Left lobe of liver (tissue), 2 donors: Measurements from ENCODE around the gene SYCP2. TPM values are rescaled to one million over a fixed set of nuclear protein-coding genes. Genes with fewer than 3 reads are reported as not detected.
A peak's percentile ranks its signal among the peaks of the same experiment; 100 is the strongest.

ENCODE experiments used
- ATAC-seq: fragments of 200-7000 bp; cut with Tn5 transposase; one replicate; pipeline ENCODE4 v1.9.1; 2020; ENCODE audit warnings: mild to moderate bottlenecking, moderate library complexity
- DNase-seq: peaks from one replicate; pipeline ENCODE4 v3.0.0-alpha.2; 2020; ENCODE audit warnings: low spot score
- total RNA-seq: library from RNA; stranded (reverse); gene quantifications from one replicate; pipeline ENCODE4 v1.2.1, GENCODE V29; 2021
- donor health status: DM: no; HTN: no; CAD: no; lungs with moderate emphysema.
- donor health status: DM: no; HTN: yes; CAD: no.

SYCP2 gene
- total RNA-seq, 1 donor from 2014 or later = 0.35 TPM

DNA sequence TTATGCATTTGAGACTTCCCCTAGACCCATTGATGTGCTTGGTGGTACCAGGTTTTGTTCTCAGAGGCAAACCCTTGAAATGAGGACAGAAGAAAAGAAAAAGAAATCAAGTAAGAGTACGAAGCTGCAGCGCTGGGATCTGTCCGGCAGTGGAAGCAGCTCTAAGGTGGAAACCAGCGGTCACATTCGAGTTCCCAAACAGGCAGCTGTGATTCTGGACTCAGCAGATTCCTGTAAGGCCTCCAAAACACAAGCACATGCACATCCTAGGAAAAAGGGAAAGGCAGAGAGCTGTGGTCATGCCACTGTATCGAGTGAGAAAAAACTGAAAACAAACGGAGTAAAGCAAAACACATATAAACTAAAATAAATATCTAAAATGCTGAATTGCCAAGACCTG lies 11.3 kb upstream of the SYCP2 start:
- no peak for DNase-seq
- no peak for ATAC-seq

DNA sequence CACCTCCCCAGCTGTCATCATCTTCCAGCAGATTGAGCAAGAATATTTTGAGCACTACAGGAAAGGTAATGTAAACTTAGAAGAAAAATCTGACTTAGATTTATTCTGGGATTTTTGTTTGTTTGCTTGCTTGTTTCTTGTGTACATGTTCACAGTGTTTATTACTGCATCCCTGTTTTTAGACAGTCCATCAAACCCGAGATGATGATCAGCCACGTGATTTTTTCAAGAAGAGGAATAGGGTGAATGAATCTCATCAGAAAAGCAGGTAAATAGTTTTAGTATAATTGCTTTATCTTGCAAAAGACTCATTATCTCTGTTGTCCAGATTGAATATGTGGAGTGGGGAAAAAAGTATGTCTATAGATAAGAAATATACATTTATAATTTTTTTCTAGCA lies 8.8 kb upstream of the SYCP2 start:
- DNase-seq = no peak
- no peak for ATAC-seq

GRCh38 chr20:59940956-59941294 lies 7.5 kb upstream of the SYCP2 start:
- ATAC-seq = no peak

GRCh38 chr20:59940129-59940955 lies 6.9 kb upstream of the SYCP2 start, which contains the start of the genes FAM217B and PPP1R3D:
FAM217B (plus strand) TSS chr20:59940389; CDS start chr20:59943944, 3,555 bp downstream.
PPP1R3D (minus strand) TSS chr20:59940305; CDS start chr20:59939931, 374 bp downstream.
- peak; percentile 97 for ATAC-seq
- DNase-seq = peak; percentile 92

More at GRCh38 chr20:59940956-59941294, 7.5 kb upstream of the SYCP2 start:
- no peak for DNase-seq

DNA sequence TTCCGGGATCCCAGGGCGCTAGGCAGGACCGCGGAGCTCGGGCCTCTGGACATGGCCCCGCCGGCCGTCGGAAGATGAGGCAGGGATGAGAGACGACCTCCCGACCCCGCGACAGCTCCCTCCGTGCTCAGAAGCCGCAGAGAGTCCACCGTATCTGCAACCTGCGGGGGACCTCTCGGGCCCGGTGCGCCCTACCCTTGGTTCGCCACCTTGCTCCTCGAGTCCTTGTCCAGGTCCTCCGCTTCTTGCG lies 6.4 kb upstream of the SYCP2 start:
- DNase-seq (peak; percentile 55), ATAC-seq (peak; percentile 7)

DNA sequence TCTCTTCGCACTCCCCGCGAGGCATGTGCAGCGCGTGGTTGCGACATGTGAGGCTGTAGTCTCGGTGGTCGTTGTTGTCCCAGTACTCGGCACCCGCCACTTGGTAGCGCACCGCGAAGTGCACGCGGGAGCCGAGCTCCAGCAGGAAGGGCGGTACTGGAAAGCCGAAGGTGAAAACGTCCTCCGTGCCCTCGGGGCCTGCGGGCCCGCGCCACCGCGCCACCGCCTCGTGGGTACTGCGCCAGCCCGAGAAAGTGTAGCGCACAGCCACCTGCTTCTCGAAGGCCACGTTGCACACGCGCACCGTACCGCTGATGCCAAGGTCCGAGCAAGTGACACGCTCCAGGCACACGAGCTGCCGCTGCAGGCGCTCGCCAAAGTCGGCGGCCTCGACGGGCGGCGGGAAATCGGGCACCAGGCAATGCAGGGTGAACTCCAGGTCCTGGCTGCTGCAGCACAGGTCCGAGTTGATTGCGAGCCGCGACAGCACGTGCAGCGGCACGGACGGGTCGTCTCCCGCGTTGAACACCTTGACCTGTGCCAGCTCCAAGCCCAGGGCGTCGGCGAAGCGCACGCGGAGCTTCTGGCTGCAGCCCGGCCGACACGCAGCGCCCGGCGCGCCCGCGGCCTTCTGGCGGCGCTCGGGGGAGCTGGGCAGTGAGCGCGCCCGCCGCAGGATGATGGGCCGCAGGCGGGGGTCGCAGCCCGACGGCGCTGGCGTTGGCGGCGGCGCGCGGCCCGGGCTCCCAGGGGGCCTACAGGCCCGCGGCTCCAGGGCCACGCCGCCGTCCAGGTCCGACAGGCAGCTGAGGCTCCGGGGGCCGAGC lies 5.8 kb upstream of the SYCP2 start:
- ATAC-seq = no peak
- DNase-seq = no peak

DNA sequence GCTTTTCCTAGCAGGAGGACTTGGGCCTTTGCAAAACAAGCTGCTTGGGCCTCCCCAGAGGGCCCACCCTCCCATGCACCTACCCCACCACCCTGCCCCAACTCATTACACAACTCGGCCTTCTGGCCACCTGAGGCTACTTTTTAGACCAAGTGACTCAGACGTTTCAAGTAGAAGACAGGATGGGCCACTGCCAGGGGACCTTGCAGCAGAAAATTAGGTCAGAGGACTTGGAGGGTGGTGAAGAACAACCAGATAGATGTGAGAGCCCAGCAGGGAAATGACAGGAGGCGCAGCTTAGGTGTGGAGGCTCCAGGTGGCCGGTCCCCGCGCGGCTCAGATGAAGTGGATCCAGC lies 5.2 kb upstream of the SYCP2 start:
- no peak for ATAC-seq
- no peak for DNase-seq

GRCh38 chr20:59938221-59938620 lies 4.8 kb upstream of the SYCP2 start:
- no peak for ATAC-seq
- no peak for DNase-seq

DNA sequence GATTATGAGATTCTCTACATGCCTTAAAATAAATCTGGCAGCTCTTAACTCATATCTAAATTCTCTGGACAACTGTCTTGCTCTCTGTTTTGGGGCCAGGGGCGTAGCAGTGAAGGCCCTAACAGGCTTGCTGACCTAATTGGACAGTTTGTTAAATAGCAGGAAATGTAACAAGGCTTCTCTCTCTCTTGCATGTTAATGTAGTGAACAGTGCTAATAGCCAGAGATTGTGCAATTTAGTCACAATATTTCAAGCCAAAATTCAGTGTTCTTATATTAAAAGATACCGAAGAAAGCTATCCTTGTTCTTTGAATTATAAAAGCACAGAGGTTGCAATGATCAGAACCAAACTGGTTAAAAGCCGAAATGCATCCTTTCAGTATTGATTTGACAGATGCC lies 3.7 kb upstream of the SYCP2 start:
- no peak for DNase-seq
- ATAC-seq = no peak

DNA sequence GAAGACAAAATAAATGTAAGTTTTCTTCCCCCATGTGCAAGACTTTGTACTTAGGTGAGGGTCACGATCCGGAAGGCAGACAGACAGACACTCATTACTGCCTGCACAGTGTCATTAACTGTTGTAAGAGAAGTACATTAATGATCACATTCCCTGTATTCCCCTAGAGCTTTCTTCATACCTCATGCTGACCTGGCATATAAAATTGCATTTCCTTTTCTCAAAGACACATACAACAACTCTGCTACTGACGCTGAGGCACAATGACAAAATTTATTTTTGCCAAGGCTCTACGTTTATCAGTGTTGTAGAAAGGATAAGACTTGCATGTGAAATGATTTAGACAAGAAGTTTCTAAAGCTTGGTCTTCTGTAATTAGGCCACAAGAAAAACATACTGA lies 3.0 kb upstream of the SYCP2 start:
- DNase-seq = no peak
- no peak for ATAC-seq

- DNase-seq = no peak
- ATAC-seq = no peak
These were observed 2.2 kb upstream of the SYCP2 start for GRCh38 chr20:59935457-59936185.

- ATAC-seq (peak; percentile 91), DNase-seq (peak; percentile 64)
These were observed 580 bp upstream of the SYCP2 start for GRCh38 chr20:59933849-59934585.

DNA sequence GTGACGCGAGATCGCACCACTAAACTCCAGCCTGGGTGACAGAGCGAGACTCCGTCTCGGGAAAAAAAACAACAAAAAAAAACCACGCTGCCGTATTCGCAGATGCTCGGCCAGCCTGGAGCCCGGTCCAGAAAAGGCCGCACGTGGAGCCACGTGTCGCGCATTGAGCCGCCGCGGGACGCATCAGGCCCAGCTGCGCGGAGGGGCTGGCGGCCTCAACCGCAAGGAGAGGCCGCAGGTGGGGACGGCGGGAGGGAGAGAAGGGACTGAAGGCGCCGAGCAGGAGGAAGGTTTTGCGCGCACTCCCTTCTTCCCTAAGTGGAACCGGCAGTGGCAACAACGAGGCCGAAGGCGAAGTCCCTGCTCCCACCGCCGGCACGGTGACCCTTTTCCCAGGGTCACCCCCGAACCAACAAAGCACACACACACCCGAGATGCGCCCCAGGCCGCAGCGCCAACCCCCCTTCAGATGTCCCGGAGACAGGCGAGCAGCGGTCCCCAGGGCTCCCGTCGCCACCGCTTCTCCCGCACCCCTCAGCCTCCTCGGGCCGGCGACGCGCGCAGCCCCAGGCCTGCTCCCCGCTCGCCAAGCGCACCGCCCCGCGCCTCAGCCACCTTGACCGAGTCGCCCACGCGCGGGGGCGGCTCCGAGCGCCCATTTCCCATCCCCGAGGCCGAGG lies 681 bp downstream of the SYCP2 start:
- no peak for ATAC-seq
- no peak for DNase-seq

- no peak for ATAC-seq
- no peak for DNase-seq
These were observed 1.7 kb downstream of the SYCP2 start for GRCh38 chr20:59931511-59932312.

- DNase-seq (no peak), ATAC-seq (no peak)
These were observed 7.5 kb downstream of the SYCP2 start for GRCh38 chr20:59925899-59926298.

GRCh38 chr20:59925359-59925758 lies 8.1 kb downstream of the SYCP2 start:
- ATAC-seq (no peak), DNase-seq (no peak)

DNA sequence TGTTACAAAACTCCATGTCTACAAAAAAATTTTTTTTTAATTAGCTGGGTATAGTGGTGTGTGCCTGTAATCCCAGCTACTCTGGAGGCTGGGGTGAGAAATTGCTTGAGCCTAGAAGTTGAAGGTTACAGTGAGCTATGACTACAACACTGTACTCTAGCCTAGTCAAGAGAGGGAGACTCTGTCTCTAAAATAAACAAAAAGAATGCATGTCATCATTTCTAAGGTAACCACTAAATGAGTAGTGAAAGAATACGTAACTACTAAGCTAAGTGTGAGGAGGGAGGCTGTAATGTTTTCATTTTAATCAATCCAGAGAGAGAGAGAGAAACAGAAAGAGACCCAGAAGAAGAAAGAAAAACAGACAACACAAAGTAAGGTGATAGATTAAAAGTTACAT lies 9.9 kb downstream of the SYCP2 start:
- no peak for ATAC-seq
- DNase-seq = no peak

DNA sequence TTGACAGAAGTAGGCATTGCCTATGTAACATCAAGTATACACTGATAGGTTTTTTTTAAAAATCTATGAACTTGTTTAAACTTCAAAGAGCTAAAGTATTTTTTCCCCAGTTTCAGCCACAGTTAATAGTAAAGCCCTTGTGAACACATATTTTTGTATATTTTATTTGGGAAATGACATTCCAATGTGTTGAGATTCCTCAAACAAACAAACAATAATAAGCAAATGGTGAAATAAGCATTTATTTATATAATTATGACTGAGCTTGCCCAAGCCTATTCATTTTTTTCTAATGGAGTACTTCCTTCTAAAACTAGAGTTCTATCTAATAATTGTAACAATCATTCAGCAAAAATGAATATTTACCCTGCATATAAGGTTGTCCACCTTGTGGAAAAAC lies 12.5 kb downstream of the SYCP2 start:
- no peak for DNase-seq
- ATAC-seq = no peak

DNA sequence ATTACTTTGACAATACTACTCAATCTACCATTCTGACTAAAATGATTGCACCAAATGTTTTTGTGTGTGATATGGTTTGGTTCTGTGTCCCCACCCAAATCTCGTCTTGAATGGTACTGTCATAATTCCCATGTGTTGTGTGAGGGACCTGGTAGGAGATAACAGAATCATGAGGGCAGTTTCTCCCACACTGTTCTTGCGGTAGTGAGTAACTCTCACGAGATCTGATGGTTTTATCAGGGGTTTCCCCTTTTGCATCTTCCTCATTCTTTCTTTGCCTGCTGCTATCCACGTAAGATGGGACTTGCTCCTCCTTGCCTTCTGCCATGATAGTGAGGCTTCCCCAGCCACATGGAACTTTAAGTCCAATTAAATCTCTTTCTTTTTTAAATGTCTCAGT lies 20.8 kb downstream of the SYCP2 start:
- ATAC-seq = no peak
- no peak for DNase-seq

GRCh38 chr20:59911041-59911440 lies 22.4 kb downstream of the SYCP2 start:
- ATAC-seq (no peak), DNase-seq (no peak)
